GM13977 (cell line): Measurements from ENCODE around the gene CACNA1E.

Experiments
- DNase-seq: peaks from one replicate; pipeline ENCODE4 v3.0.0; 2012; ENCODE audit warnings: low spot score
- CTCF ChIP-seq: IDR thresholded peaks from 2 replicates; pipeline ENCODE4 v1.5.1; 2012; ENCODE audit warnings: mild to moderate bottlenecking, control low read depth; ENCODE audit not compliant: insufficient read depth; ENCODE audit errors: extremely low read depth, missing control alignments
- in situ Hi-C: fragments of 300-500 bp; cut with MboI; formaldehyde crosslinking; loops from one replicate; pipeline ENCODE4 v1.12.0; 2022; ENCODE audit warnings: low sequenced_read_pairs, low pct_unique_long_range_greater_than_20kb, mixed read lengths, inconsistent platforms; ENCODE audit not compliant: unreplicated experiment

The CACNA1E gene

GRCh38 chr1:181608948-181609347, 125.6 kb downstream of the CACNA1E start:
- DNase-seq: no peak
- in situ Hi-C loops: no loop called here
- no peak for TF ChIP-seq CTCF

GRCh38 chr1:181612100-181612499, 128.8 kb downstream of the CACNA1E start:
- no peak for DNase-seq
- in situ Hi-C loops: no loop called here
- TF ChIP-seq CTCF: no peak

GRCh38 chr1:181618559-181618958, 135.2 kb downstream of the CACNA1E start:
- no peak for TF ChIP-seq CTCF
- no peak for DNase-seq
- in situ Hi-C loops: no loop called here

GRCh38 chr1:181620183-181620582, 136.9 kb downstream of the CACNA1E start:
- TF ChIP-seq CTCF: no peak
- in situ Hi-C loops: no loop called here
- no peak for DNase-seq

GRCh38 chr1:181623850-181624249, 140.5 kb downstream of the CACNA1E start:
- in situ Hi-C loops: no loop called here
- TF ChIP-seq CTCF: no peak
- DNase-seq: no peak

GRCh38 chr1:181626279-181626938, 143.1 kb downstream of the CACNA1E start:
- in situ Hi-C loops: no loop called here
- TF ChIP-seq CTCF: no peak
- DNase-seq: no peak
